Stimulated activated naive CD4-positive, alpha-beta T cell (primary cell): ENCODE measurements around the gene HTR2C.
A peak's percentile ranks its signal among the peaks of the same experiment; 100 is the strongest.
"Not testable (repeated sequence)": the region's sequence is repeated elsewhere in the genome, so short reads cannot be mapped to it uniquely, and the experiment has no call there.

Experiments
- DNase-seq, 6 experiments: peaks; one replicate each; lab custom pipeline; 2025; lab: John Stamatoyannopoulos, UW

The HTR2C gene

DNA sequence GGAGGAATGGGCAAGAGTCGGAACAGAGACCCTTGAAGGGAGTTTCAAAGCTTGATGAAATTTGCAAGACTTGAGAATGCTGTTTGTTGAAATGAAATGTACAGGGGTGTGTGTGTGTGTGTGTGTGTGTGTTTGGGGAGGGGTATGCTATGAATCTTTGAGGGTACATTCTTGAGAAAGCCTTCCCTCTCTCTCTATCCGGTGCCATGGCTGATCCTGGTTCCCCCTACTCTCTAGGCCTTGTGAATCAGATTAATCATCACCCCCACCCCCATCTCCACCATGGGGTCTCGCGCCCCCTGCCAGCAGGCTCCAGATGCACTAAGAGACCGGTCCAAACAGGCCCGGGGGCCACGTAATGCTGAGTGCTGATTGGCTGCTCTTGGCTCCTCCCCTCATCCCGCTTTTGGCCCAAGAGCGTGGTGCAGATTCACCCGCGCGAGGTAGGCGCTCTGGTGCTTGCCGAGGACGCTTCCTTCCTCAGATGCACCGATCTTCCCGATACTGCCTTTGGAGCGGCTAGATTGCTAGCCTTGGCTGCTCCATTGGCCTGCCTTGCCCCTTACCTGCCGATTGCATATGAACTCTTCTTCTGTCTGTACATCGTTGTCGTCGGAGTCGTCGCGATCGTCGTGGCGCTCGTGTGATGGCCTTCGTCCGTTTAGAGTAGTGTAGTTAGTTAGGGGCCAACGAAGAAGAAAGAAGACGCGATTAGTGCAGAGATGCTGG, at the start of gene HTR2C:
TSS of gene HTR2C (plus strand) at position 441 of the 729 bp plus-strand sequence. CDS start 142,851 bp downstream, outside the sequence.
- DNase-seq, result no peak

DNA sequence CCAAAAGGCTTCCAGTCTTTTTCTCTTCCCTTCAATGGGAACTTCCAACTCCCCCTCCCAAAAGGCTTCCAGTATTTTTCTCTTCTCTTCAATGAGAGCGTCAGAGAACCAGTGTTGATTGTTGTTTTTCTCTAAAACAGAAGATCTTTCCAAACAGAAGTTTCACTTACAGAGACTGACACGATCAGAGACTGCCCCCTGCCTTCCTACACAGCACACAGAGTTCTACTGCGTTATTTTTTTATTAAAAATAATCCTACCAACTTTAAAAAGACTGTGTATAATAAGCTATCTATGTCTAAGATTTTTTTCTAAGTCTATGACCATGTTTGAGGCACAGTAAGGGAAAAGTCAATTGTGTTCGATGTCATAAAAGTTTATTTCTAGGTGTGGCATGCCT, 3.5 kb upstream of the HTR2C start:
- no peak for DNase-seq

DNA sequence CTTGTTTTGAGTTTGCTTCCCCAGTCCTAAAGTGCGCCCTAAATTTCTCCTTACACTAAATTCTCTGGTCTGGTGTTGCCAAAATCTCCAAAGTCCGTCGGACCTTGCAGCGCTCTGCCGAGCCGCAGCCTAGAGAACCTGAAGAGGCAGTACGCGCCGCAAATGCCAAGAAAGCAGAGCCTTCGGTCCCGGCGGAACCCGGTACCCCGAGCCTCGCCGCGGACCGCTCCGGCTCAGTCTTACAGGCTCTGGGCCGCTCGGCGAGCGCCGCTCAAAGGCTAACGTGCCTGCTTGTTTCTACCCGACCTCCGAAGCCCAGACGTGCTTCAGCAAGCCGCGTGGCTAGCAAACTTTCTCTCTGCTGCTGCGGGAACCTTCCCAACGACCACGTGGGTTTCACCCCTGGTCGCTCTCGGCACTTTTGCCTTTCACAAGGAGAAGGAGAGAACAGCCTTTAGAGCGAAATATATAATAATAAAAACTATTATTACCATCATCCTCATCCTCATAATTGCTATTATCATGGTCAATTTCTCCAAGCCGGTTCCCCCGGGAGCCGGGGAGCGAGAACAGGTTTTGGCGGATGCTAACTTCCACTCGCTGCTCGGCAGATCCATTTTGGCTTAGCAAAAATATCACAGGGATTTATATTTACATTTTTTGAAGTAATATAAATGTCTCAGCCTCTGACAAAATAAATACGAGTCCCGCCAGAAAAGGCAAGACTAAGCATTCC, 2.2 kb upstream of the HTR2C start:
- no peak for DNase-seq

GRCh38 chrX:114582264-114582632, 1.6 kb upstream of the HTR2C start:
- no peak for DNase-seq

DNA sequence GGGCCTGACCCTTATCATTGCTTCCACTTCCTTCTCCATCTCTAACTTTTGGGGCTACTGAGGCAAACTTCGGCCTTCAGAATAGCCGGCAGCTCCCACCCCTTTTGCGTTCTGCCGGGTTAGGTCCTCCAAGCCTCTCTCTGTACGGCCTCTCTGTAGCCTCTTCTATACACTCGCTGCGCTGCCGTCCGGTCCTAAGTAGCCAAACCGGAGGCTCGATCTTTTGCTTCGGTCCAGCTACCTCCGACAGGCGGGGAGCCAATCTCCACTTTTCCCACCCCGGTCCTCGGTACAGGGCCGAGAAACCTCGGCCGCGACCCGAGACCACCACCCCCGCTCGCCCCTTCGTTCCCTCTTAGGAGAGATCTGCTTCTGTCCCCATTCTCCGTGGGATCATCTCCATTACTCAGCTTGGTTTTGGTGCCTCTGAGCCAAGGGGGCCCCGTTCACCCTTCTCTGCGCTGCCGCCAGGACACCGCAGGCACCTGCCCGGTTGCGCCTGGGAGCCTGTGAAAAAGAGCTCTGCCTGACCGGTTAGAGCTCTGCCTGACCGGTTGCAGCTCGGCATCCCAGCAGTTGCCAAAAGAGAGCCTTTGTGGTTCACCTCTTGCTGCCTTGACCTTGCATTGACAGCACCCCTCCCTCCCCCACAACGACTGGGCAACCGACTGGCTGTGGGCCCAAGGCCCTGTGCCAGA, 1.0 kb upstream of the HTR2C start:
- DNase-seq, result no peak

- DNase-seq, result no peak
Measured at GRCh38 chrX:114584375-114584943, 573 bp downstream of the HTR2C start.

DNA sequence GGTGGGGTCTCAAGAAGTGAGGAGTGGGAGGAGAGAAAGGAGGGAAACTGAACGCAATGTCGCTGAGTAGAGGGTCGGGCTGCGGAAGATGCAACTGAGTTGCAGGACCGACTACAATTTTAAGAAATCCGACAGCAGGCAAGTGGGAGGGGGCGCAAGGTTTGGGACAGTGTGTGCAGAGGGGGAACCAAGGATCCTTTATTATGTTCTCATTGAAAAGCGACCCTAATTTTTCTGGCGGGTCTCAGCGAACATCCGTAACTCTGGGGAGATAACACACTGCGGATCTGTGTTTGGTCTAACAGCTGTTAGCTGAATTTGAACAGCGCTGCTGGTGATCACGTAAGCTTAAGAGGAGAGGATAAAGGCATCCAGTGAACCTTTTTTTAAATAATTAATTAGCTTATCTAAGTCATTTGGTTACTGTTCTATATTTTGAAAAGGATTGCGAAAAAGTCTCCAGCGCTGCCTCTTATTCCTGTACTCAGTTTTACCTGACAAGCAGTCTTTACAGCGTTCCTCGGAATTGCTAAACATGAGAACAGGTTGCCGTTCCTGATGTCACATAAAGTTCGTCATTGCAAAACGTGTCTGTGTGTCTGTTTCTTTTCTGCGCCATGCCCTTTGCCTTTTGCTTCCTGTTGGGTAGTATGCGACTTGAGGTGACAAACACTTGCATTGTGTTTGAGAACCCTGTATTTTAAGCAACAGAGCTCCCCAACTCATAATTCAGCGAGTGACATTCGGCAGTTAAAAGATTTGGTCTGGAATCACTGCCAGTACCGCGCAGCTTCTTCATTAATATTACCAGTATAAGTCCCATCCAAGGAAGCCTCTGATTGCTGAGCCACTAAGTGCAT, 1.3 kb downstream of the HTR2C start:
- no peak for DNase-seq

GRCh38 chrX:114591121-114591520, 7.2 kb downstream of the HTR2C start:
- no peak for DNase-seq

DNA sequence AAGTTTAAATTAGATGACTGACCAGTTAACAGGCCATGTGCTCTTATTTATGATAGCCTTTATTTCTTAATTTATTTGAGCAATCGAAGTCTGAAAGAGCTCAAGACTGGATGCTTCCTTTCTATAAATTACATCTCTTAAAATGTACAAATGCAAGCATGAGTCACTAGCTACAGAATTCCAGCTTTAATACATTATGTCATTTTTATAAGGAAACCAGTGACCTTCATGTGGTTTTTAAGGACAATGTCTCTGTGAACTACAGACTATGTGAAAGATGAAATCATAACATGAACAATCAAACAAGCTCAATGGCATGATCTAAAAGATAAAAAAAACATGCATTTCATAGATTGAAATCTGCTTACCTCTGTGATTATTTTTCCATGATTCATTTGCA, 15.4 kb downstream of the HTR2C start:
- DNase-seq, result no peak

- no peak for DNase-seq
Measured at GRCh38 chrX:114599911-114600310, 16.0 kb downstream of the HTR2C start.

GRCh38 chrX:114606619-114607018, 22.7 kb downstream of the HTR2C start:
- not testable (repeated sequence) for DNase-seq

- DNase-seq, result peak in 2 of 6 experiments; percentile 10 to 26
Measured at GRCh38 chrX:114611018-114611619, 27.2 kb downstream of the HTR2C start.

- DNase-seq, result no peak
Measured at GRCh38 chrX:114615765-114616164, 31.9 kb downstream of the HTR2C start.

- DNase-seq, result no peak
Measured at GRCh38 chrX:114619874-114620273, 36.0 kb downstream of the HTR2C start.

GRCh38 chrX:114626323-114626722, 42.4 kb downstream of the HTR2C start:
- DNase-seq, result no peak

DNA sequence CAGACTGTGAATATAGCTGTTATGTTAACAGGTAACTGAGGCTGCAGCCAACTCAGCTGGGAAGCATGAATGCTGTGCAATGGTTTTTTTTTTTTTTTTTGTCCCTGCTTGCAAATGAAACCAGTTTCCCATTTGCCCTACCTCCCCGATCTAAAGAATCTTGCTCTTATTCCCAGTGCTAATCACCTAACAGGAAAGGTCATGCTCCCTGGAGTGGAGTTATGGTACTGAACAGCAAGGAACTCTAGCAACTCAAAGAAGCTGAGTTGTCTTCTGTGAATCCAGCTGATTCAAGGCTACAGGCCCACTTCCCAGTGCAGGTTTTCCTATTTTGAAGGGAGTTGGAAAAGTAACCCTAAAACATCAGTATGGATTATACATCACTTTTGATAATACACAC, 52.1 kb downstream of the HTR2C start:
- DNase-seq, result no peak

- no peak for DNase-seq
Measured at GRCh38 chrX:114650351-114650750, 66.5 kb downstream of the HTR2C start.

DNA sequence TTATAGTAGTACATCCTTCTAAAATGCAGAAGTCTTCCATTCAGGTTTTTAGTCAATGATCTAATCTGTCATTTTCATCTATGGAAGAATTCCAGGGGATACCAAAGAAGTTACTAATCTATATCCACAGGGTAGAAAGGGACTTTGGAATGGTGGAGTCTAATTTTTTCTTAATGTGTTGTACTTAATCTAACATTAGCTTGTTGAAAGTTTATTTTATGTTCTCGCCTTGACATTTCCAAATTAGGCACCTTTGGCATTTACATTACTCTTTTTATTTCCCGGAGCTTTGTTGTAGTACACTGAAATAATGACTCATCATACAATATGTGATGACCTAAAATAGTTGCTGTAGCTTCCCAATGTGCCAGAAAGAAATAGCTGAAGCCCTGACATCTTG, 91.5 kb downstream of the HTR2C start:
- DNase-seq, result no peak

- not testable (repeated sequence) for DNase-seq
Measured at GRCh38 chrX:114700533-114700932, 116.6 kb downstream of the HTR2C start.

DNA sequence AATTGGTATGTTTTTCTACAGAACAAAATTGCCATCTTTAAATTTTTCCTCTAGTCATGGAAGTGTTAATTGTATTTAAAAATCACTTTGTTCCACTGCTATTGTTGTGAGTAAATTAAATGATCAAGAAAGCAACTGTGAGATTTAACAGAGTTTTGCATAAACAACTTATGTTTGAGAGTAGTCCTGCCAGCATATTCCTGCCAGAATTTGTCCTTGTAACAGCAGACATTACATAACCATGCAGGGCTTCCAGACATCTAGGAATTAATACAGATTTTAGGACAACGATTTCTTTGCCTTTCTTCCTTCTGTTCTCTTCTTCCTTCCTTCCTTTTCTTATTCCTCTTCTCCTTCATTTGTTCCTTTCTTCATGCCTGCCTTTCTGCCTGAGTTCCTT, 125.5 kb downstream of the HTR2C start:
- DNase-seq, result no peak

- no peak for DNase-seq
Measured at GRCh38 chrX:114710571-114710970, 126.7 kb downstream of the HTR2C start.
